Tibial nerve (tissue), 4 donors: Measurements from ENCODE around the gene MDP1.

Experiments used
- EP300 ChIP-seq, 2 donors: sonication (generic); formaldehyde crosslinking; IDR thresholded peaks; one replicate each; pipeline ENCODE4 v1.6.1; 2017; ENCODE audit warnings: antibody characterized with exemption in 2 of 2, mild to moderate bottlenecking in 1 of 2
- POLR2A ChIP-seq, 2 donors: fragments of 450-650 bp; IDR thresholded peaks; one replicate each; pipeline ENCODE4 v1.6.1; 2017; ENCODE audit warnings: antibody characterized with exemption in 2 of 2, mild to moderate bottlenecking in 2 of 2, moderate library complexity in 2 of 2
- TF ChIP-seq, protein P1 (sequence below), 5 experiments: fragments of 200-600 bp in 3 of 5; fragments of 450-650 bp in 2 of 5; sonication (generic) in 3 of 5; IDR thresholded peaks; one replicate each; pipeline ENCODE4 v1.5.1; 2016 to 2019; ENCODE audit warnings: antibody characterized with exemption in 5 of 5, mild to moderate bottlenecking in 3 of 5, moderate library complexity in 2 of 5

DNA sequence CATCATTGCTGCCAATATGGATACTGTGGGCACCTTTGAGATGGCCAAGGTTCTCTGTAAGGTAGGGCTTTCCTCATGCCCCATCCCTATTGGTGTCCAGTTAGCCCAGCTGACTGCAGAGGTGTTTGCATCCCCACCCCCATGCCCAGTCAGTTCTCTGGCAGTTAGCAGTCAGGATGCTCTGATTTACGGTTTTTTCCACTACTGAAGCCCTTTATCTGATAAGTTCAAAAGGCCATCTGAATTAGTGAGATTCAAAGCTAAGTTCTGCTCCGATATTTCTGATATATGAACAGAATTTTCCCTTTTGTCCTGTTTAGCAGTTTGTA is 17.6 kb upstream of the MDP1 start:
- TF ChIP-seq, protein P1, sequence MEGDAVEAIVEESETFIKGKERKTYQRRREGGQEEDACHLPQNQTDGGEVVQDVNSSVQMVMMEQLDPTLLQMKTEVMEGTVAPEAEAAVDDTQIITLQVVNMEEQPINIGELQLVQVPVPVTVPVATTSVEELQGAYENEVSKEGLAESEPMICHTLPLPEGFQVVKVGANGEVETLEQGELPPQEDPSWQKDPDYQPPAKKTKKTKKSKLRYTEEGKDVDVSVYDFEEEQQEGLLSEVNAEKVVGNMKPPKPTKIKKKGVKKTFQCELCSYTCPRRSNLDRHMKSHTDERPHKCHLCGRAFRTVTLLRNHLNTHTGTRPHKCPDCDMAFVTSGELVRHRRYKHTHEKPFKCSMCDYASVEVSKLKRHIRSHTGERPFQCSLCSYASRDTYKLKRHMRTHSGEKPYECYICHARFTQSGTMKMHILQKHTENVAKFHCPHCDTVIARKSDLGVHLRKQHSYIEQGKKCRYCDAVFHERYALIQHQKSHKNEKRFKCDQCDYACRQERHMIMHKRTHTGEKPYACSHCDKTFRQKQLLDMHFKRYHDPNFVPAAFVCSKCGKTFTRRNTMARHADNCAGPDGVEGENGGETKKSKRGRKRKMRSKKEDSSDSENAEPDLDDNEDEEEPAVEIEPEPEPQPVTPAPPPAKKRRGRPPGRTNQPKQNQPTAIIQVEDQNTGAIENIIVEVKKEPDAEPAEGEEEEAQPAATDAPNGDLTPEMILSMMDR (IDR thresholded peaks at IDR 0.05) = no peak
- TF ChIP-seq POLR2A (IDR thresholded peaks at IDR 0.05) (no peak), EP300 (IDR thresholded peaks at IDR 0.05) (no peak)
